ENCODE data around the gene SUGP1.

The SUGP1 gene

GRCh38 chr19:19304186-19304965, 15.9 kb downstream of the SUGP1 start:
- H3K4me3 ChIP-seq (ENCODE audit: low read depth, low read length): no peak overlapping the region
- no peak for DNase-seq (ENCODE audit: low read depth)
- no peak for TF ChIP-seq CTCF (IDR thresholded peaks at IDR 0.05; ENCODE audit: insufficient read depth, low read depth, low read length, missing control alignments)

- DNase-seq (ENCODE audit: low read depth): no peak
- H3K4me3 ChIP-seq (ENCODE audit: low read depth, low read length): no peak overlapping the region
- no peak for TF ChIP-seq CTCF (IDR thresholded peaks at IDR 0.05; ENCODE audit: insufficient read depth, low read depth, low read length, missing control alignments)
Measured at GRCh38 chr19:19303411-19303810, 16.9 kb downstream of the SUGP1 start.

GRCh38 chr19:19300613-19301012, 19.7 kb downstream of the SUGP1 start:
- H3K4me3 ChIP-seq (ENCODE audit: low read depth, low read length): no peak overlapping the region
- no peak for TF ChIP-seq CTCF (IDR thresholded peaks at IDR 0.05; ENCODE audit: insufficient read depth, low read depth, low read length, missing control alignments)
- no peak for DNase-seq (ENCODE audit: low read depth)

GRCh38 chr19:19297759-19298158, 22.6 kb downstream of the SUGP1 start:
- no peak overlapping the region for H3K4me3 ChIP-seq (ENCODE audit: low read depth, low read length)
- DNase-seq (ENCODE audit: low read depth): no peak
- TF ChIP-seq CTCF (IDR thresholded peaks at IDR 0.05; ENCODE audit: insufficient read depth, low read depth, low read length, missing control alignments): no peak

GRCh38 chr19:19296953-19297689, 23.2 kb downstream of the SUGP1 start:
- TF ChIP-seq CTCF (IDR thresholded peaks at IDR 0.05; ENCODE audit: insufficient read depth, low read depth, low read length, missing control alignments): no peak
- no peak for DNase-seq (ENCODE audit: low read depth)
- no peak overlapping the region for H3K4me3 ChIP-seq (ENCODE audit: low read depth, low read length)

GRCh38 chr19:19294914-19295313, 25.4 kb downstream of the SUGP1 start:
- no peak for DNase-seq (ENCODE audit: low read depth)
- no peak overlapping the region for H3K4me3 ChIP-seq (ENCODE audit: low read depth, low read length)
- no peak for TF ChIP-seq CTCF (IDR thresholded peaks at IDR 0.05; ENCODE audit: insufficient read depth, low read depth, low read length, missing control alignments)
